Measurements from ENCODE around the gene HNRNPK. TPM values are rescaled to one million over a fixed set of nuclear protein-coding genes. Genes with fewer than 3 reads are reported as not detected.
"Not testable (repeated sequence)": the region's sequence is repeated elsewhere in the genome, so short reads cannot be mapped to it uniquely, and the experiment has no call there.

Gene HNRNPK
- total RNA-seq, 1 experiment from 2014 or later, result 597 TPM

GRCh38 chr9:83977196-83977595, 2.8 kb downstream of the HNRNPK start:
- no peak for DNase-seq (ENCODE audit: low read depth)

- DNase-seq (ENCODE audit: low read depth), result no peak
Measured at GRCh38 chr9:83976372-83976771, 3.6 kb downstream of the HNRNPK start.

GRCh38 chr9:83975300-83975699, 4.7 kb downstream of the HNRNPK start:
- DNase-seq (ENCODE audit: low read depth), result no peak

GRCh38 chr9:83972286-83972685, 7.7 kb downstream of the HNRNPK start:
- no peak for DNase-seq (ENCODE audit: low read depth)

GRCh38 chr9:83971485-83971884, 8.5 kb downstream of the HNRNPK start:
- no peak for DNase-seq (ENCODE audit: low read depth)

- DNase-seq (ENCODE audit: low read depth), result no peak
Measured at GRCh38 chr9:83969602-83970001, 10.4 kb downstream of the HNRNPK start.

GRCh38 chr9:83967073-83967472, 12.9 kb downstream of the HNRNPK start:
- no peak for DNase-seq (ENCODE audit: low read depth)

GRCh38 chr9:83966209-83966582, 13.8 kb downstream of the HNRNPK start:
- DNase-seq (ENCODE audit: low read depth), result no peak

GRCh38 chr9:83965350-83966208, 14.4 kb downstream of the HNRNPK start:
- DNase-seq (ENCODE audit: low read depth), result peak; percentile 13

- peak; percentile 14 for DNase-seq (ENCODE audit: low read depth)
Measured at GRCh38 chr9:83964973-83965349, 15.1 kb downstream of the HNRNPK start.

GRCh38 chr9:83962165-83962564, 17.9 kb downstream of the HNRNPK start:
- DNase-seq (ENCODE audit: low read depth), result peak; percentile 78

GRCh38 chr9:83960991-83961390, 19.0 kb downstream of the HNRNPK start:
- DNase-seq (ENCODE audit: low read depth), result no peak

GRCh38 chr9:83959061-83959460, 21.0 kb downstream of the HNRNPK start:
- DNase-seq (ENCODE audit: low read depth), result peak; percentile 89

- no peak for DNase-seq (ENCODE audit: low read depth)
Measured at GRCh38 chr9:83957248-83957513, 22.8 kb downstream of the HNRNPK start.

GRCh38 chr9:83956436-83957247, 23.4 kb downstream of the HNRNPK start:
- DNase-seq (ENCODE audit: low read depth), result peak; percentile 65

- DNase-seq (ENCODE audit: low read depth), result peak; percentile 13
Measured at GRCh38 chr9:83956086-83956435, 24.0 kb downstream of the HNRNPK start.

- not testable (repeated sequence) for DNase-seq (ENCODE audit: low read depth)
Measured at GRCh38 chr9:83948096-83948495, 31.9 kb downstream of the HNRNPK start.

GRCh38 chr9:83940590-83941303, 39.3 kb downstream of the HNRNPK start:
- no peak for DNase-seq (ENCODE audit: low read depth)

GRCh38 chr9:83937861-83938455, 42.1 kb downstream of the HNRNPK start:
- DNase-seq (ENCODE audit: low read depth), result peak; percentile 47

GRCh38 chr9:83936523-83936922, 43.5 kb downstream of the HNRNPK start:
- no peak for DNase-seq (ENCODE audit: low read depth)

- peak; percentile 78 for DNase-seq (ENCODE audit: low read depth)
Measured at GRCh38 chr9:83935276-83935935, 44.6 kb downstream of the HNRNPK start.

All from Daoy (cell line).